GM10248 (cell line): Measurements from ENCODE around the gene CAPRIN2.

ENCODE experiments used
- CTCF ChIA-PET: fragments of 300-600 bp; sonication (Branson Sonifier 250); formaldehyde crosslinking; extraction: SDS; loops from one replicate; lab custom pipeline; 2021; ENCODE audit warnings: antibody characterized with exemption; lab: Yijun Ruan, JAX
- POLR2A ChIA-PET: fragments of 350-650 bp; sonication (Branson Sonifier 250); formaldehyde crosslinking; extraction: SDS; loops from one replicate; lab custom pipeline; 2020; ENCODE audit warnings: antibody characterized with exemption; lab: Yijun Ruan, JAX
- DNase-seq: peaks from one replicate; pipeline ENCODE4 v3.0.0; 2012; ENCODE audit errors: extremely low spot score
- TF ChIP-seq, protein P1 (sequence below): IDR thresholded peaks from 2 replicates; pipeline ENCODE4 v1.5.1; 2012; ENCODE audit warnings: mild to moderate bottlenecking, low read depth; ENCODE audit errors: extremely low read depth, missing control alignments, control extremely low read depth

CAPRIN2 gene

DNA sequence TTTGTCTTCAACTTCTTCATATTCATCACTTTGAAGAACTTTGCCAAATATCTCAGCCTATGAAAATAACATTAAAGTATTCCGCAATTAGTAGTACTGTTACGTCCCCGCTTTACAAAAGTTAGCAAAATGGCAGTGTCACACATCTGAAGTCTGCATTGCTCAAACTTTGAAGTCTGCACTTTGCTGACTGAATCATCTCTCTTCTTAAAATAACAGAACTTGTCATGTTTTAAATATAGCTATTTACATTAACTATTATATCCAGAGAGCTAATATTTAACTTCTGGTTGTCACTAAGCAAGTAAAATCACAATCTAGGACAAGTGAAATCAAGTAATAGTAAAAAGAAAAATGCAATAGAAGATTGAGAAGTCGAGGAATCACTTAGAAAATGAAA lies 93.5 kb downstream of the CAPRIN2 start:
- ChIA-PET POLR2A (no interaction called here), CTCF (interaction anchor here (0.7 to 1.8 kb wide), 4 partner anchors 8 to 88 kb away, joined by 3 to 6 read pairs (median 4); no protein-coding TSS in a partner anchor)
- DNase-seq: no peak
- TF ChIP-seq, protein P1, sequence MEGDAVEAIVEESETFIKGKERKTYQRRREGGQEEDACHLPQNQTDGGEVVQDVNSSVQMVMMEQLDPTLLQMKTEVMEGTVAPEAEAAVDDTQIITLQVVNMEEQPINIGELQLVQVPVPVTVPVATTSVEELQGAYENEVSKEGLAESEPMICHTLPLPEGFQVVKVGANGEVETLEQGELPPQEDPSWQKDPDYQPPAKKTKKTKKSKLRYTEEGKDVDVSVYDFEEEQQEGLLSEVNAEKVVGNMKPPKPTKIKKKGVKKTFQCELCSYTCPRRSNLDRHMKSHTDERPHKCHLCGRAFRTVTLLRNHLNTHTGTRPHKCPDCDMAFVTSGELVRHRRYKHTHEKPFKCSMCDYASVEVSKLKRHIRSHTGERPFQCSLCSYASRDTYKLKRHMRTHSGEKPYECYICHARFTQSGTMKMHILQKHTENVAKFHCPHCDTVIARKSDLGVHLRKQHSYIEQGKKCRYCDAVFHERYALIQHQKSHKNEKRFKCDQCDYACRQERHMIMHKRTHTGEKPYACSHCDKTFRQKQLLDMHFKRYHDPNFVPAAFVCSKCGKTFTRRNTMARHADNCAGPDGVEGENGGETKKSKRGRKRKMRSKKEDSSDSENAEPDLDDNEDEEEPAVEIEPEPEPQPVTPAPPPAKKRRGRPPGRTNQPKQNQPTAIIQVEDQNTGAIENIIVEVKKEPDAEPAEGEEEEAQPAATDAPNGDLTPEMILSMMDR: no peak
